A673 (cell line): ENCODE data around the gene TNC. TPM values are rescaled to one million over a fixed set of nuclear protein-coding genes. Genes with fewer than 3 reads are reported as not detected.

Experiments used
- BruUV-seq: library from RNA; stranded (reverse); fragments of 400-500 nt; replicated peaks from 2 replicates; lab custom pipeline; 2021; lab: Mats Ljungman, UMichigan
- CTCF ChIA-PET: fragments of 300-600 bp; sonication (Branson Sonifier 250); formaldehyde crosslinking; loops from one replicate; lab custom pipeline; 2022; ENCODE audit warnings: antibody characterized with exemption; lab: Charles Lee
- POLR2A ChIA-PET: fragments of 300-600 bp; sonication (Branson Sonifier 250); formaldehyde crosslinking; loops from one replicate; lab custom pipeline; 2022; ENCODE audit warnings: antibody characterized with exemption; ENCODE audit not compliant: low non-redundant PET; lab: Charles Lee
- DNase-seq: peaks from one replicate; pipeline ENCODE4 v3.0.0-alpha.2; 2015; ENCODE audit warnings: low spot score
- H3K27ac ChIP-seq: fragments of 200-600 bp; sonication (generic); 2 replicates; pipeline ENCODE4 v1.5.1; 2016; ENCODE audit warnings: mixed run types, low read depth, mild to moderate bottlenecking, mixed read lengths, antibody characterized with exemption, low read length; ENCODE audit not compliant: poor library complexity, severe bottlenecking
- H3K27me3 ChIP-seq: fragments of 200-600 bp; sonication (generic); replicated peaks from 2 replicates; pipeline ENCODE4 v1.6.1; 2017; ENCODE audit warnings: mixed run types, low read depth, mild to moderate bottlenecking, mixed read lengths, antibody characterized with exemption, low read length; ENCODE audit not compliant: insufficient read depth, poor library complexity
- H3K36me3 ChIP-seq: fragments of 200-600 bp; sonication (generic); 2 replicates; pipeline ENCODE4 v1.6.1; 2016; ENCODE audit warnings: mixed run types, mild to moderate bottlenecking, mixed read lengths, antibody characterized with exemption, low read length; ENCODE audit not compliant: insufficient read depth, poor library complexity, severe bottlenecking
- H3K4me1 ChIP-seq: fragments of 200-600 bp; sonication (generic); 2 replicates; pipeline ENCODE4 v1.6.1; 2017; ENCODE audit warnings: mixed run types, mild to moderate bottlenecking, mixed read lengths, antibody characterized with exemption, low read length; ENCODE audit not compliant: insufficient read depth, poor library complexity, severe bottlenecking
- H3K4me3 ChIP-seq: fragments of 200-600 bp; sonication (generic); 2 replicates; pipeline ENCODE4 v1.5.1; 2016; ENCODE audit warnings: low read depth, mixed run types, mild to moderate bottlenecking, mixed read lengths, low read length; ENCODE audit not compliant: poor library complexity, severe bottlenecking
- H3K9me3 ChIP-seq: fragments of 200-600 bp; sonication (generic); 2 replicates; pipeline ENCODE4 v1.6.1; 2016; ENCODE audit warnings: mixed run types, low read depth, mild to moderate bottlenecking, mixed read lengths, antibody characterized with exemption, low read length; ENCODE audit not compliant: poor library complexity, severe bottlenecking
- CTCF ChIP-seq: fragments of 300-800, 200-600 bp; sonication (generic); conservative IDR thresholded peaks from 2 replicates; pipeline ENCODE4 v1.5.1; 2017; ENCODE audit warnings: low read depth, mild to moderate bottlenecking, antibody characterized with exemption, low read length, moderate library complexity, mixed read lengths
- EZH2 ChIP-seq: fragments of 200-600 bp; sonication (generic); IDR thresholded peaks from 2 replicates; pipeline ENCODE4 v1.6.1; 2017; ENCODE audit warnings: borderline replicate concordance, low read depth, mild to moderate bottlenecking, mixed read lengths, antibody characterized with exemption, low read length; ENCODE audit not compliant: poor library complexity, severe bottlenecking
- intact Hi-C: fragments of 100-400 bp; cut with micrococcal nuclease; formaldehyde crosslinking; loops from one replicate; pipeline ENCODE4 v1.10.0; 2022; ENCODE audit not compliant: unreplicated experiment
- total RNA-seq: library from RNA; stranded (reverse); gene quantifications from 2 replicates; pipeline ENCODE4 v1.2.3, GENCODE V29; 2021

Gene TNC
- total RNA-seq, 1 experiment from 2014 or later = 202 TPM

GRCh38 chr9:115115117-115115880 lies 2.7 kb downstream of the TNC start:
- CTCF ChIA-PET = no interaction called here
- POLR2A ChIA-PET = interaction anchor here (0.7 kb wide), 1 partner anchor 113 kb away, joined by 3 read pairs; no protein-coding TSS in a partner anchor

GRCh38 chr9:115114546-115114945 lies 3.4 kb downstream of the TNC start:
- ChIA-PET POLR2A (interaction anchor here (0.6 kb wide), 1 partner anchor 15 kb away, joined by 3 read pairs; no protein-coding TSS in a partner anchor), CTCF (no interaction called here)
- intact Hi-C loops = no loop called here
- peaks cover 29% of the 10 kb centered on the region for H3K36me3 ChIP-seq
- H3K9me3 ChIP-seq = no peaks in the 10 kb centered on the region
- H3K27ac ChIP-seq = peak overlapping the region; percentile 60
- no peaks in the 10 kb centered on the region for H3K27me3 ChIP-seq
- H3K4me1 ChIP-seq = peaks cover 36% of the 10 kb centered on the region
- H3K4me3 ChIP-seq = no peak overlapping the region
- peak; percentile 59 for DNase-seq
- BruUV-seq = no TSS peak
- no peak for TF ChIP-seq EZH2
- TF ChIP-seq CTCF = no peak

More at GRCh38 chr9:115115117-115115880, 2.7 kb downstream of the TNC start:
- no TSS peak for BruUV-seq
- Histone ChIP-seq H3K9me3 (no peaks in the 10 kb centered on the region), H3K4me1 (peaks cover 36% of the 10 kb centered on the region), H3K4me3 (peak overlapping the region; percentile 52), H3K36me3 (peaks cover 29% of the 10 kb centered on the region), H3K27ac (peak overlapping the region; percentile 60), H3K27me3 (no peaks in the 10 kb centered on the region)
- peak; percentile 39 for DNase-seq
- intact Hi-C loops = loop anchor here (5.0 kb wide), 2 partner anchors 87 to 252 kb away; no protein-coding TSS in a partner anchor
- no peak for TF ChIP-seq EZH2
- no peak for TF ChIP-seq CTCF

GRCh38 chr9:115114084-115114483 lies 3.9 kb downstream of the TNC start:
- no peak for DNase-seq
- Histone ChIP-seq H3K27me3 (no peaks in the 10 kb centered on the region), H3K9me3 (no peaks in the 10 kb centered on the region), H3K4me1 (peaks cover 31% of the 10 kb centered on the region), H3K4me3 (no peak overlapping the region), H3K36me3 (peaks cover 29% of the 10 kb centered on the region), H3K27ac (no peak overlapping the region)
- ChIA-PET CTCF (no interaction called here), POLR2A (interaction anchor here (0.6 kb wide), 1 partner anchor 14 kb away, joined by 3 read pairs; no protein-coding TSS in a partner anchor)
- intact Hi-C loops = no loop called here
- TF ChIP-seq EZH2 (no peak), CTCF (no peak)
- no TSS peak for BruUV-seq
